ENCODE measurements around the gene NEIL1. TPM values are rescaled to one million over a fixed set of nuclear protein-coding genes. Genes with fewer than 3 reads are reported as not detected.

NEIL1 gene
- total and polyA plus RNA-seq, 8 donors: 9.1 to 97.5 (median 23.2) TPM

- peaks cover 0 to 31% (median 8%) of the 10 kb centered on the region in 3 donors for H3K36me3 ChIP-seq
- H3K9me3 ChIP-seq: no peaks in the 10 kb centered on the region
- TF ChIP-seq CTCF (IDR thresholded peaks at IDR 0.05): no peak
- no peak for ATAC-seq
- H3K27me3 ChIP-seq: no peaks in the 10 kb centered on the region
- H3K4me3 ChIP-seq: no peak overlapping the region
- H3K27ac ChIP-seq: no peak overlapping the region
- WGBS, 2 donors: 91 to 98% methylated on average over 8 to 10 of the region's 10 CpGs
- no peak for FAIRE-seq
- H3K4me1 ChIP-seq: no peaks in the 10 kb centered on the region
- intact Hi-C loops (cut with DNase I): no loop called here
- peak in 2 of 6 donors; percentile 2 to 5 for DNase-seq
Measured at GRCh38 chr15:75358771-75359536, 12.1 kb downstream of the NEIL1 start.

- Histone ChIP-seq H3K4me3 (no peak overlapping the region), H3K27ac (no peak overlapping the region), H3K27me3 (no peaks in the 10 kb centered on the region), H3K36me3 (peaks cover 0 to 31% (median 8%) of the 10 kb centered on the region in 3 donors), H3K9me3 (no peaks in the 10 kb centered on the region), H3K4me1 (no peaks in the 10 kb centered on the region)
- TF ChIP-seq CTCF (IDR thresholded peaks at IDR 0.05): no peak
- intact Hi-C loops (cut with DNase I): loop anchor here in 1 of 3 donors (10.0 kb wide), 1 partner anchor 325 kb away; no protein-coding TSS in a partner anchor
- DNase-seq (peak in 1 of 6 donors; percentile 8), ATAC-seq (no peak), FAIRE-seq (no peak)
- 92% methylated on average over 15 of the region's 15 CpGs for WGBS, 2 donors
Measured at GRCh38 chr15:75359537-75360250, 12.9 kb downstream of the NEIL1 start.

- H3K9me3 ChIP-seq: no peaks in the 10 kb centered on the region
- no peak overlapping the region for H3K4me3 ChIP-seq
- no peaks in the 10 kb centered on the region for H3K27me3 ChIP-seq
- no peaks in the 10 kb centered on the region for H3K4me1 ChIP-seq
- TF ChIP-seq CTCF (IDR thresholded peaks at IDR 0.05): no peak
- no peak for ATAC-seq
- no peak for DNase-seq
- no peak for FAIRE-seq
- intact Hi-C loops (cut with DNase I): loop anchor here in 1 of 3 donors (10.0 kb wide), 1 partner anchor 324 kb away; no protein-coding TSS in a partner anchor
- peaks cover 0 to 31% (median 8%) of the 10 kb centered on the region in 3 donors for H3K36me3 ChIP-seq
- no peak overlapping the region for H3K27ac ChIP-seq
- 79 to 89% methylated on average over 1 of the region's 1 CpG for WGBS, 2 donors
Measured at GRCh38 chr15:75360391-75360790, 13.6 kb downstream of the NEIL1 start.

- peak in 1 of 6 donors; percentile 2 for DNase-seq
- no peak for ATAC-seq
- Histone ChIP-seq H3K27me3 (no peaks in the 10 kb centered on the region), H3K9me3 (no peaks in the 10 kb centered on the region), H3K36me3 (peaks cover 0 to 31% (median 7%) of the 10 kb centered on the region in 3 donors), H3K4me3 (no peak overlapping the region), H3K27ac (no peak overlapping the region), H3K4me1 (no peaks in the 10 kb centered on the region)
- no peak for FAIRE-seq
- WGBS, 2 donors: 89 to 100% methylated on average over 6 to 7 of the region's 7 CpGs
- no peak for TF ChIP-seq CTCF (IDR thresholded peaks at IDR 0.05)
- intact Hi-C loops (cut with DNase I): loop anchor here in 1 of 3 donors (10.0 kb wide), 1 partner anchor 324 kb away; no protein-coding TSS in a partner anchor
Measured at GRCh38 chr15:75360856-75361255, 14.0 kb downstream of the NEIL1 start.

Measured in pancreas (tissue), 10 donors.